Activated T-cell treated with anti-CD3 and anti-CD28 coated beads, Interleukin-2, amount 50 U/mL, for 72 hours (primary cell): Measurements from ENCODE around the gene ATG7. TPM values are rescaled to one million over a fixed set of nuclear protein-coding genes. Genes with fewer than 3 reads are reported as not detected.
"Not testable (repeated sequence)": the region's sequence is repeated elsewhere in the genome, so short reads cannot be mapped to it uniquely, and the experiment has no call there.

ENCODE experiments used
- ATAC-seq, 2 donors: fragments of 150-1000 bp; cut with Tn5 transposase; replicated peaks in 1 of 2; 2 replicates each; pipeline ENCODE4 v1.10.0; 2021; ENCODE audit warnings: moderate library complexity in 2 of 2, mild to moderate bottlenecking in 1 of 2
- DNase-seq, 2 donors: peaks; one replicate each; pipeline ENCODE4 v3.0.0; 2021 to 2022; ENCODE audit warnings: mixed read lengths in 1 of 2
- H3K27ac Mint-ChIP-seq: one replicate; pipeline ENCODE4 v1.8.0; 2022; ENCODE audit warnings: mild to moderate bottlenecking, moderate library complexity, mixed read lengths
- H3K27me3 Mint-ChIP-seq: one replicate; pipeline ENCODE4 v1.8.0; 2022; ENCODE audit warnings: low read depth, mixed read lengths
- H3K36me3 Mint-ChIP-seq, 2 donors: one replicate each; pipeline ENCODE4 v1.8.0; 2022; ENCODE audit warnings: mixed read lengths in 2 of 2, mild to moderate bottlenecking in 1 of 2; ENCODE audit not compliant: insufficient read depth in 2 of 2
- H3K4me1 Mint-ChIP-seq: one replicate; pipeline ENCODE4 v1.8.0; 2022; ENCODE audit warnings: low read depth, mixed read lengths
- H3K4me3 Mint-ChIP-seq, 2 donors: one replicate each; pipeline ENCODE4 v1.8.0; 2022; ENCODE audit warnings: mild to moderate bottlenecking in 2 of 2, mixed read lengths in 2 of 2, moderate library complexity in 2 of 2
- H3K9me3 Mint-ChIP-seq, 2 donors: one replicate each; pipeline ENCODE4 v1.8.0; 2022; ENCODE audit warnings: mixed read lengths in 2 of 2
- total RNA-seq, 2 donors: library from RNA; stranded (reverse); gene quantifications; one replicate each; pipeline ENCODE4 v1.2.3, GENCODE V29; 2022

Gene ATG7
- total RNA-seq, 2 donors from 2014 or later: 29.7 to 38.2 TPM

DNA sequence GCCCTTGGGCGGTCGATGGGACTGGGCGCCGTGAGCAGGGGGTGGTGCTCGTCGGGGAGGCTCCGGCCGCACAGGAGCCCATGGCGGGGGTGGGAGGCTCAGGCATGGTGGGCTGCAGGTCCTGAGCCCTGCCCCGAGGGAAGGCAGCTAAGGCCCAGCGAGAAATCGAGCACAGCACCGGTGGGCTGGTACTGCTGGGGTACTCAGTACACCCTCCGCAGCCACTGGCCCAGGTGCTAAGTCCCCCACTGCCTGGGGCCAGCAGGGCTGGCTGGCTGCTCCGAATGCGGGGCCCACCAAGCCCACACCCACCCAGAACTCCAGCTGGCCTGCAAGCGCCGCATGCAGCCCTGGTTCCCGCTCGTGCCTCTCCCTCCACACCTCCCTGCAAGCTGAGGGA, 239.4 kb downstream of the ATG7 start:
- not testable (repeated sequence) for H3K27me3 Mint-ChIP-seq, DNase-seq, H3K4me3 Mint-ChIP-seq, H3K4me1 Mint-ChIP-seq, ATAC-seq, H3K27ac Mint-ChIP-seq, H3K9me3 Mint-ChIP-seq, H3K36me3 Mint-ChIP-seq

DNA sequence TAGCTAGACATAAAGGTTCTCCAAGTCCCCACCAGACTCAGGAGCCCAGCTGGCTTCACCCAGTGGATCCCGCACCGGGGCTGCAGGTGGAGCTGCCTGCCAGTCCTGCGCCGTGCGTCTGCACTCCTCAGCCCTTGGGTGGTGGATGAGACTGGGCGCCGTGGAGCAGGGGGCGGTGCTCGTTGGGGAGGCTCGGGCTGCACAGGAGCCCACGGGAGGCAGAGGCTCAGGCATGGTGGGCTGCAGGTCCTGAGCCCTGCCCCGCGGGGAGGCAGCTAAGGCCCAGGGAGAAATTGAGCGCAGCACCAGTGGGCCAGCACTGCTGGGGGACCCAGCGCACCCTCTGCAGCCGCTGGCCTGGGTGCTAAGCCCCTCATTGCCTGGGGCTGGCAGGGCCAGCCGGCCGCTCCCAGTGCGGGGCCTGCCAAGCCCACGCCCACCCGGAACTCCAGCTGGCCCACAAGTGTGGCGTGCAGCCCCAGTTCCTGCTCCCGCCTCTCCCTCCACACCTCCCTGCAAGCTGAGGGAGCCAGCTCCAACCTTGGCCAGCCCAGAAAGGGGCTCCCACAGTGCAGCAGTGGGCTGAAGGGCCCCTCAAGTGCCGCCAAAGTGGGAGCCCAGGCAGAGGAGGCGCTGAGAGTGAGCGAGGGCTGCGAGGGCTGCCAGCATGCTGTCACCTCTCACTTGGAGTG, 241.1 kb downstream of the ATG7 start:
- not testable (repeated sequence) for H3K27me3 Mint-ChIP-seq, DNase-seq, H3K27ac Mint-ChIP-seq, H3K9me3 Mint-ChIP-seq, H3K4me3 Mint-ChIP-seq, H3K4me1 Mint-ChIP-seq, H3K36me3 Mint-ChIP-seq, ATAC-seq

DNA sequence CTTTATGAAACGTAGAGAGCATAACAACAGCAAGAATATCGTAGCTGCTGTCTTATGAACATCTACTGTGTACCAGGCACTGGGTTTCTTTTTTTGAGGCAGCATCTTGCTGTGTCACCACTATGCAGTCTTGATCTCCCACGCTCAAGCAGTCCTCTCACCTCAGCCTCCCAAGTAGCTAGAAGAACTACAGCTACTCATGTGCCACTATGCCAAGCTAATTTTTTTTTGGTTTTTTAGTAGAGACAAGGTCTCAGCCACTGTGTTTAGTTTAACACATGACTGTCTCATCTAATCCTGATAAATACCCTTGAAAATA, 241.6 kb downstream of the ATG7 start:
- H3K4me3 Mint-ChIP-seq: no peak overlapping the region
- DNase-seq (no peak), ATAC-seq (no peak)
- H3K36me3 Mint-ChIP-seq: no peaks in the 10 kb centered on the region
- no peaks in the 10 kb centered on the region for H3K27me3 Mint-ChIP-seq
- no peaks in the 10 kb centered on the region for H3K9me3 Mint-ChIP-seq
- no peak overlapping the region for H3K27ac Mint-ChIP-seq
- H3K4me1 Mint-ChIP-seq: peaks cover 7% of the 10 kb centered on the region

DNA sequence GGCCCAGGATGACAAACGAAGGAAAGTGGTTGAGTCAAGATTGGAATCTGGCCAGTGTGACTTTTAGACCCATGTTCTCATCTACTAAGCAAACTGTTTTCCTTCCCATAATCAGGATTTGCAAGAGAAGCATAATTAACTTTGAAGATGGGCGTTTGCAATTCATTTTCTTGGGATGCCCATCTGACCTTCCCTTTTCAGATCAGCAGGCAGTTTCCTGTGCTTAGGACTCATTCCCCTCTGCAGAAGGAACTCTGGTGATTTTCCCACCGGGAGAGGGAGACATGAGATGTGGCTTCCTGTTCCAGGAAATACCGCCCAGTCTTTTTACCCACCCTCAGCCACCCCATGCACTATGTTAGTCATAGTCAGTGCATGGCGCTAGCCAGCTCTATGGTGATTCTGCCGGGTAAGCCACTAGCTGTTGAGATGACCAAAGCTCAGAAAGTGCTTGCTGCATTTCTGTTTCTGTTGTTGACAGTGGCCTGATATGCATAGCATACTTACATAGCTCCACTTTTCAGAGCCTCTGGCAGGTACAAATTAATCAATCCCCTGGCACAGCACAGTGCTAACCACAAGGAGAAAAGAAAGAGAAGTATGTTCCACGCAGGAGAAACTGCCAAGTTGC, 242.1 kb downstream of the ATG7 start:
- no peak overlapping the region for H3K27ac Mint-ChIP-seq

DNA sequence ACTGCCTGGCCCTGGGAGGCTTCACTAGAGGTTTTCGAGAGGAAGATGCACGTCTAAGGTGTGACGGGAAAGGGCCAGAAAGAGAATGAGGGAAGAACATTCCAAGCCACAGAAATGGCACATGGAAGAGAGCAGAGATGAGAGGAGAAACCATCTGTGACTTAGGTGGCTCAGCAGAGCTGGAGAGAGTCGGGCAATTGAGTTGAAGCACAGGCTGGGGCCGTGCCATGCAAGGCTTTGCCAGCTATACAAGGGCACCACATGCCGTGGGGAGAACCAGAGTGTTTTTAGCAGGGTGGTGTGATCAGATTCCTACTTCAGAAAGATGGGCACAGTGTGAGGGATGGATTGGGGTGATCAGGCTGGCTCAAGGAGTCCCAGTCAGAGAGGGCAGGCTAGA, 245.4 kb downstream of the ATG7 start:
- Mint-ChIP-seq H3K27ac (no peak overlapping the region), H3K4me3 (no peak overlapping the region), H3K36me3 (peaks cover 0 to 1% of the 10 kb centered on the region in 2 donors), H3K9me3 (no peaks in the 10 kb centered on the region), H3K4me1 (peaks cover 7% of the 10 kb centered on the region), H3K27me3 (no peaks in the 10 kb centered on the region)
- DNase-seq: no peak
- no peak for ATAC-seq

More for the DNA sequence above, 242.1 kb downstream of the ATG7 start:
- H3K27me3 Mint-ChIP-seq: no peaks in the 10 kb centered on the region
- DNase-seq (no peak), ATAC-seq (no peak)
- peaks cover 7% of the 10 kb centered on the region for H3K4me1 Mint-ChIP-seq
- no peak overlapping the region for H3K4me3 Mint-ChIP-seq
- H3K36me3 Mint-ChIP-seq: peaks cover 0 to 1% of the 10 kb centered on the region in 2 donors
- H3K9me3 Mint-ChIP-seq: no peaks in the 10 kb centered on the region

DNA sequence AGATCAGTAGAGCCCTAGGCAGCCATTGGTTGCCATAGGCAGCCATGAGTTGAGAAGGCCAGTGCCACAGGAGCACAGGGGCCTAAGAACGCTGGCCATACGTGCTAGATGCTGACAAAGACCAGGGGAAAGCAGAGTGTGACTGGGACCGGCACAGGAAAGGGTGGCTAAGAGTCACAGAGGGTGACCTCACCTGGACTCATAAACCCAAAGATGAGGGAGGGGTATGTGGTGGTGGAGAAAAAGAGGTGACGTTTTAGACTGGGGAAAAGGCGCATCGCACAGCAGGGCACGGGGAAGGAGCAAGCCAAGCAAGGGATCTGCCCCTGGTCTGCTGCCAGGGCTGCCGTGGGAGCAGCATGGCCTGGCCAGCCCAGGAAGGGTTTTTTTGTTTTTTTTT, 249.0 kb downstream of the ATG7 start:
- DNase-seq (no peak), ATAC-seq (no peak)
- Mint-ChIP-seq H3K27ac (no peak overlapping the region), H3K4me3 (no peak overlapping the region), H3K9me3 (no peaks in the 10 kb centered on the region), H3K36me3 (peaks cover 0 to 1% of the 10 kb centered on the region in 2 donors), H3K4me1 (no peaks in the 10 kb centered on the region), H3K27me3 (no peaks in the 10 kb centered on the region)

DNA sequence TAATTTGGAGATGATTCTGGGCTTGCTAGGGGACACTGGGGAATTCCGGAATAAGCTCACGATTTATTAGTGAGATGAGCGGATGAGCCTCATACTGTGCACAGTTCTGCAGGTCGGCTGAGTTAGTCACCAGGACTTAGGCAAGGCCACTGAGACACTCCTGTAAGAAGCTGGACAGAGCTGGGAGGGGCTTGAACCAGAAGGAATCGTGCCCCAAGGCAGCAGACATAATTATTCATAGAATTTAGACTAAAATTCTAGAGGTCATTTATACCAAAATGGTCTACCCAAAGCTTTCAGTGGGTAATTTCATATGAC, 250.2 kb downstream of the ATG7 start:
- H3K36me3 Mint-ChIP-seq: peaks cover 1% of the 10 kb centered on the region in 2 donors
- DNase-seq (no peak), ATAC-seq (no peak)
- no peaks in the 10 kb centered on the region for H3K4me1 Mint-ChIP-seq
- no peaks in the 10 kb centered on the region for H3K9me3 Mint-ChIP-seq
- H3K27me3 Mint-ChIP-seq: no peaks in the 10 kb centered on the region
- no peak overlapping the region for H3K27ac Mint-ChIP-seq
- no peak overlapping the region for H3K4me3 Mint-ChIP-seq

DNA sequence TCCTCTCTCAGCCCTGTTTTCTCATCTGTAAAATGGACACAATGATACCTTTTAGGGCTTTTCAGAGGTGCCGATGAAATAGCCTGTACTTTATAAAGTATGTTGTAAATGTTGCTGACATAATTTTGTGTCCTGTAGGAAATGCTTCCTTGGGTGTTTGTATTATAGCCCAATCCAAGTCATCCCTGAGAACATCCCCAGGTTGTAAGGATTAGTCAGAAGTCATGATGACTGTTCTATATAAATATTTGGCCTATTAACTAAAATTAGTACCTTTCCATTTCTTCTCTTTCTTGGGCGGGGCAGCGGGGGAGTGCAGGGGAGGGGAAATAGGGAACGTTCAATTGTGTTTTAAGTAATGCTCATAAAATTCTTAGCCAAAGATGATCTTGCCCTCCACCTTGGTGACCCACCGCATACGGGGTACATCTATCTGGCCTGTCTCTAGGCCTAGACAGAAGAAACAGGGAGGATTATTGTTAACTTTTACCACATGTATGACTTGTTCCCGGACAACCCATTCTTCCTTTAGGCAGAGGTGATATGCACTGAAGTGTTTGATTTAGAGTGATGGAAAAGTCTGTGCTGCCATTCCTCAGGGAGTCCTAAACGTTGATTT, 250.9 kb downstream of the ATG7 start:
- H3K4me1 Mint-ChIP-seq: no peaks in the 10 kb centered on the region
- H3K27ac Mint-ChIP-seq: no peak overlapping the region
- H3K4me3 Mint-ChIP-seq: no peak overlapping the region
- peaks cover 2% of the 10 kb centered on the region in 2 donors for H3K36me3 Mint-ChIP-seq
- DNase-seq (no peak), ATAC-seq (no peak)
- no peaks in the 10 kb centered on the region for H3K9me3 Mint-ChIP-seq
- no peaks in the 10 kb centered on the region for H3K27me3 Mint-ChIP-seq

DNA sequence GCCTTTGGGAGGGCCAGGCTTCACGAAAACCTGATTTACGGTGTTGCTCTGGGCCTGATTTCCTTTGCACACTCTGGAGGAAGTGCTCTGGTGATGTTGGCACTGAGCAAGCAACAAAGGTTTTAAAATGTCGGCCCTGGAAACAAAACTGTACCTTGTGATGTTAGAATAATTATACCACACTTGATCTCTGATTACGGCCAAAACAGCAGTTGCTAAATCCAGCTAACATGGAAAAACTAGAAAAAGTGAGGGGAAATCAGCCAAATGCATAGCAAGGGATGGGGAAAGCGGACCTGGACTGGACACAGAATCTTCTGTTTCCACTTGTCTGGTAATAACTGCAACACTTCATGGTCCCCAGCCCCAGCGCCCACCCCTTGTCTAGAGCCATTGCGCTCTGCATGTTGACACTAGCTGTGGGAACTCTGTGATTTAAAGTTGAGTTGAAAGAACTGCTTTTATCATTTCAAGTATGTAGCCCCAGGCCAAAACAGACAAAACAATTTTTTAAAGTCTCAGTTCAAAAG, 251.4 kb downstream of the ATG7 start:
- H3K4me1 Mint-ChIP-seq: no peaks in the 10 kb centered on the region
- no peaks in the 10 kb centered on the region for H3K27me3 Mint-ChIP-seq
- ATAC-seq: no peak
- no peak overlapping the region for H3K27ac Mint-ChIP-seq
- H3K4me3 Mint-ChIP-seq: no peak overlapping the region
- no peaks in the 10 kb centered on the region for H3K9me3 Mint-ChIP-seq
- H3K36me3 Mint-ChIP-seq: peaks cover 2 to 5% of the 10 kb centered on the region in 2 donors
- no peak for DNase-seq

DNA sequence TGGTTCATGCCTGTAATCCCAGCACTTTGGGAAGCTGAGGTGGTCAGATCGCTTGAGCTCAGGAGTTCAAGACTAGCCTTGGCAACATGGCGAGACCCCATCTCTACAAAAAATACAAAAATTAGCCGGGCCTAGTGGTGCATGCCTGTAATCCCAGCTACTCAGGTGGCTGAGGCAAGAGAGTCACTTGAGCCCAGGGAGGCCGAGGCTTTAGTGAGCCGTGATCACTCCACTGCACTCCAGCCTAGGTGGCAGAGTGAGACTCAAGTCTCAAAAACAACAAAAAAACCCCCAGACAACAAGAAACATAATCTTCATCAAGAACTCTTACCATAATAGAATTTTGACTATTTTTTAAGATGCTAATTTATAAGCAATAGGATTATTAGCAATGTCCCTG, 253.9 kb downstream of the ATG7 start:
- DNase-seq, ATAC-seq, H3K27ac Mint-ChIP-seq, H3K36me3 Mint-ChIP-seq, H3K9me3 Mint-ChIP-seq, H3K27me3 Mint-ChIP-seq, H3K4me1 Mint-ChIP-seq, H3K4me3 Mint-ChIP-seq: not testable (repeated sequence)

DNA sequence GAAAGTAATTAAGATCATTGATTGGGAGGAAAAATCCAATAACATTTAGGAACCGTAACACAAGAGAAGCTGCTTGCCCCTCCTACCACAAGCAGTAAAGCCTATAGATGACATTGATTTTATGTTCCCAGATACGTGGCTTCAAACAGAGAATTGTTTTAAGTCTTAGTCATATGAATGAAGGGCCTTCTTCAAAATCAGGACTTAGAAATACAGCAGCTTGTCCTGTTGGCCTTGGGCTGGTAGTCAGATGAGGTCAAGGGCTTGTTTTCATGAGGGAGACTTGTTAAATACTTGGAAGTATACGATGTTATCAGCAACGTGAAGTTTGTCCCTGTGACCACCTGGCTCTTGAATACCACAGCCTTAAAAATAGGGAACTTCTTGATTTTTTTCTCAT, 257.1 kb downstream of the ATG7 start:
- Mint-ChIP-seq H3K27me3 (no peaks in the 10 kb centered on the region), H3K4me1 (no peaks in the 10 kb centered on the region), H3K4me3 (no peak overlapping the region), H3K27ac (no peak overlapping the region), H3K9me3 (no peaks in the 10 kb centered on the region), H3K36me3 (peaks cover 2 to 4% of the 10 kb centered on the region in 2 donors)
- DNase-seq (no peak), ATAC-seq (no peak)

DNA sequence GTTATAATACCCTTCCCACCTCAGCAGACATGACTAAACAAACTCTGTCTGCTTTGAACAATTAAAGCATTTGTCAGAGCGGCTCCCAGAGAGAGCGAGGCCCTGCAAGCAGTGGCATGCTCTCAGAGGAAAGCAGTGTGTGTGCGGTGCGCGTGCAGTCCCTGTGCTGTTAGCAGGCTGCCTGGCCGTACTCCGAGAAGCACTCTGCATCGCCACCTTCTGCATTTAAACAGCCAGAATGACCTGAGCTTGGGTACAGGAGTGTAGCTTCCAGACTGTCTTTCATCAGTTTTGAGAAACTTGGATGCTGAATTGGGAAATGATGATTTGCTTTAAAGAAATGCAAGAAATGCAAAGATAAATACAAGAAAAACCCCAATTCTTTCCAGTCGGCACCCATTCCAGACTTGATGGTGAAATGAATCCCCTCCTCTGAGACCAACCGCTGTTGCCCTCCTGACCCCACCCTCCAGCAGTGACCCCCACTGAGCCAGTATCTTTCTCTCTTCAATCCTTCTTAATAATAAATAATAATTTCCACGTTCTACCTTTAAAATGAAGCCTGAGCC, 258.0 kb downstream of the ATG7 start:
- Mint-ChIP-seq H3K27ac (no peak overlapping the region), H3K4me3 (no peak overlapping the region), H3K4me1 (no peaks in the 10 kb centered on the region), H3K9me3 (no peaks in the 10 kb centered on the region), H3K27me3 (no peaks in the 10 kb centered on the region), H3K36me3 (peaks cover 2 to 4% of the 10 kb centered on the region in 2 donors)
- DNase-seq (no peak), ATAC-seq (no peak)

DNA sequence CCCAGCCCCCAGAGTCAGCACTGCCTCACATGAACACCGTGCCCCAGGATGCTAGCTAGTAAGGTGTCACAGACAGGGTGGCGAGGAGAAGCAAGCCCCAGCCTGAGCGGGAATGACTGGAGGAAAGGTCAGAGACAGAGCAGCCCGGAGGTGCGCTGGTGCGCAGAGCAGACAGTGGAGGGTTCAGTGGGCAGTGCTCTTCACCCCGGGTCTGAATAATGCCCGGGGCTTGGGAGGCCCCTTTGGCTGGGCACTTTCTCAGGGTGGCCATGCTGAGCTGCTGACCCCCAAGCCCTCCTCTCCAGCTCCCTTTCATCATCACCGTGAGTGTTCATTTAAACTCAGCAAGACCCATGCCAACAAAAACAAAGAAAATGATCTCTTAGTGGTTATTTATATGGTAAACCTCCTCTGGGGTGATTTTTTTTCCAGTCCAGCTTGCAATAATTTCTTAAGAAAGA, 260.8 kb downstream of the ATG7 start:
- Mint-ChIP-seq H3K4me1 (no peaks in the 10 kb centered on the region), H3K27ac (no peak overlapping the region), H3K4me3 (no peak overlapping the region), H3K27me3 (no peaks in the 10 kb centered on the region), H3K36me3 (peaks cover 0 to 4% of the 10 kb centered on the region in 2 donors), H3K9me3 (no peaks in the 10 kb centered on the region)
- ATAC-seq (peak in 1 of 2 donors; percentile 17), DNase-seq (no peak)
